ENCODE data around the gene ESR2.

DNA sequence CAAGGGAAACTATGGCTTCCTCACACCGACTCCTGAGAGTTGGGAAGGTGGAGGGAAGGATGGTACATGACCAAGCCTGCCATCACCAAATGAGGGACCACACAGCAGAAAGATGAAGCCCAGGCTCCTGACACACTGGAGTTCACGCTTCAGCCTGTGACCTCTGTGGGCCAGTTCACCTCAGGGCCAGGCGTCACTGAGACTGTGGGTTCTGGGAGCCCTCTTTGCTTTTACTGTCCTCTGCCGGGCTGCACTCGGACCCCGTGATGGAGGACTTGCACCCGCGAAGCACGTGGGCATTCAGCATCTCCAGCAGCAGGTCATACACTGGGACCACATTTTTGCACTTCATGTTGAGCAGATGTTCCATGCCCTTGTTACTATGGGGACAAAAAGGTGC, 61.2 kb downstream of the ESR2 start:
- TF ChIP-seq SP1 (IDR thresholded peaks at IDR 0.05) (no peak), FOXA1 (IDR thresholded peaks at IDR 0.05) (no peak), TAF1 (conservative IDR thresholded peaks at IDR 0.05) (no peak), JUND (IDR thresholded peaks at IDR 0.05) (no peak), GABPA (IDR thresholded peaks at IDR 0.05 in 1 of 2, conservative IDR thresholded peaks at IDR 0.05 in 1 of 2) (no peak), RAD21 (IDR thresholded peaks at IDR 0.05) (no peak)
- TF ChIP-seq, protein P1, sequence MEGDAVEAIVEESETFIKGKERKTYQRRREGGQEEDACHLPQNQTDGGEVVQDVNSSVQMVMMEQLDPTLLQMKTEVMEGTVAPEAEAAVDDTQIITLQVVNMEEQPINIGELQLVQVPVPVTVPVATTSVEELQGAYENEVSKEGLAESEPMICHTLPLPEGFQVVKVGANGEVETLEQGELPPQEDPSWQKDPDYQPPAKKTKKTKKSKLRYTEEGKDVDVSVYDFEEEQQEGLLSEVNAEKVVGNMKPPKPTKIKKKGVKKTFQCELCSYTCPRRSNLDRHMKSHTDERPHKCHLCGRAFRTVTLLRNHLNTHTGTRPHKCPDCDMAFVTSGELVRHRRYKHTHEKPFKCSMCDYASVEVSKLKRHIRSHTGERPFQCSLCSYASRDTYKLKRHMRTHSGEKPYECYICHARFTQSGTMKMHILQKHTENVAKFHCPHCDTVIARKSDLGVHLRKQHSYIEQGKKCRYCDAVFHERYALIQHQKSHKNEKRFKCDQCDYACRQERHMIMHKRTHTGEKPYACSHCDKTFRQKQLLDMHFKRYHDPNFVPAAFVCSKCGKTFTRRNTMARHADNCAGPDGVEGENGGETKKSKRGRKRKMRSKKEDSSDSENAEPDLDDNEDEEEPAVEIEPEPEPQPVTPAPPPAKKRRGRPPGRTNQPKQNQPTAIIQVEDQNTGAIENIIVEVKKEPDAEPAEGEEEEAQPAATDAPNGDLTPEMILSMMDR (IDR thresholded peaks at IDR 0.05; ENCODE audit: low read depth, low read length, missing input control), result no peak
- TF ChIP-seq, protein P2, sequence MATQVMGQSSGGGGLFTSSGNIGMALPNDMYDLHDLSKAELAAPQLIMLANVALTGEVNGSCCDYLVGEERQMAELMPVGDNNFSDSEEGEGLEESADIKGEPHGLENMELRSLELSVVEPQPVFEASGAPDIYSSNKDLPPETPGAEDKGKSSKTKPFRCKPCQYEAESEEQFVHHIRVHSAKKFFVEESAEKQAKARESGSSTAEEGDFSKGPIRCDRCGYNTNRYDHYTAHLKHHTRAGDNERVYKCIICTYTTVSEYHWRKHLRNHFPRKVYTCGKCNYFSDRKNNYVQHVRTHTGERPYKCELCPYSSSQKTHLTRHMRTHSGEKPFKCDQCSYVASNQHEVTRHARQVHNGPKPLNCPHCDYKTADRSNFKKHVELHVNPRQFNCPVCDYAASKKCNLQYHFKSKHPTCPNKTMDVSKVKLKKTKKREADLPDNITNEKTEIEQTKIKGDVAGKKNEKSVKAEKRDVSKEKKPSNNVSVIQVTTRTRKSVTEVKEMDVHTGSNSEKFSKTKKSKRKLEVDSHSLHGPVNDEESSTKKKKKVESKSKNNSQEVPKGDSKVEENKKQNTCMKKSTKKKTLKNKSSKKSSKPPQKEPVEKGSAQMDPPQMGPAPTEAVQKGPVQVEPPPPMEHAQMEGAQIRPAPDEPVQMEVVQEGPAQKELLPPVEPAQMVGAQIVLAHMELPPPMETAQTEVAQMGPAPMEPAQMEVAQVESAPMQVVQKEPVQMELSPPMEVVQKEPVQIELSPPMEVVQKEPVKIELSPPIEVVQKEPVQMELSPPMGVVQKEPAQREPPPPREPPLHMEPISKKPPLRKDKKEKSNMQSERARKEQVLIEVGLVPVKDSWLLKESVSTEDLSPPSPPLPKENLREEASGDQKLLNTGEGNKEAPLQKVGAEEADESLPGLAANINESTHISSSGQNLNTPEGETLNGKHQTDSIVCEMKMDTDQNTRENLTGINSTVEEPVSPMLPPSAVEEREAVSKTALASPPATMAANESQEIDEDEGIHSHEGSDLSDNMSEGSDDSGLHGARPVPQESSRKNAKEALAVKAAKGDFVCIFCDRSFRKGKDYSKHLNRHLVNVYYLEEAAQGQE (IDR thresholded peaks at IDR 0.05), result no peak
- TF ChIP-seq, protein P3, sequence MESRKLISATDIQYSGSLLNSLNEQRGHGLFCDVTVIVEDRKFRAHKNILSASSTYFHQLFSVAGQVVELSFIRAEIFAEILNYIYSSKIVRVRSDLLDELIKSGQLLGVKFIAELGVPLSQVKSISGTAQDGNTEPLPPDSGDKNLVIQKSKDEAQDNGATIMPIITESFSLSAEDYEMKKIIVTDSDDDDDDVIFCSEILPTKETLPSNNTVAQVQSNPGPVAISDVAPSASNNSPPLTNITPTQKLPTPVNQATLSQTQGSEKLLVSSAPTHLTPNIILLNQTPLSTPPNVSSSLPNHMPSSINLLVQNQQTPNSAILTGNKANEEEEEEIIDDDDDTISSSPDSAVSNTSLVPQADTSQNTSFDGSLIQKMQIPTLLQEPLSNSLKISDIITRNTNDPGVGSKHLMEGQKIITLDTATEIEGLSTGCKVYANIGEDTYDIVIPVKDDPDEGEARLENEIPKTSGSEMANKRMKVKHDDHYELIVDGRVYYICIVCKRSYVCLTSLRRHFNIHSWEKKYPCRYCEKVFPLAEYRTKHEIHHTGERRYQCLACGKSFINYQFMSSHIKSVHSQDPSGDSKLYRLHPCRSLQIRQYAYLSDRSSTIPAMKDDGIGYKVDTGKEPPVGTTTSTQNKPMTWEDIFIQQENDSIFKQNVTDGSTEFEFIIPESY (IDR thresholded peaks at IDR 0.05), result no peak
- TF ChIP-seq, protein P4, sequence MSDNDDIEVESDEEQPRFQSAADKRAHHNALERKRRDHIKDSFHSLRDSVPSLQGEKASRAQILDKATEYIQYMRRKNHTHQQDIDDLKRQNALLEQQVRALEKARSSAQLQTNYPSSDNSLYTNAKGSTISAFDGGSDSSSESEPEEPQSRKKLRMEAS (IDR thresholded peaks at IDR 0.05), result no peak

Measured in liver (tissue), 3 donors.